GM18867 (cell line): ENCODE results near the gene SPTBN5.

Experiments used
- ATAC-seq: cut with Tn5 transposase; IDR thresholded peaks from one replicate; pipeline ENCODE4 v1.9.1; 2021; ENCODE audit warnings: mild to moderate bottlenecking, moderate library complexity; ENCODE audit not compliant: unreplicated experiment

The SPTBN5 gene

GRCh38 chr15:41885321-41885720, 8.5 kb downstream of the SPTBN5 start:
- no peak for ATAC-seq

DNA sequence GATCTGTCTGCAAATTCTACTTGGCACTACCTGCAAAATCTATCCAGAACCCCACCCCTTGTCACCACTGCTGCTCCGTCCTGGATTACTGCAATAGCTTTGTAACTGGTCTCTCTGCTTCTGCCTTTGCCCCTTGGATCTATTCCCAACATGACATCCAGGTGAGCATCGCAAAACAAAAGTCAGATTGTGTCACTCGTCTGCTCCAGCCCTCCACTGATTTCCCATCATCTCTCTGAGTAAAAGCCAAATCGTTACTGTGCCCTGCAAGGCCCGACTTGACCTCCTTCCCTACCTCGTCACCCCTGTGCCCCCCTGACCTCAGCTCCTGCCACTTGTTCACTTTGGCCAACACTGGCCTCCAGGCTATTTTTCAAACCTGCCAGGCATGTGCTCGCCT, 9.4 kb downstream of the SPTBN5 start:
- ATAC-seq: no peak

DNA sequence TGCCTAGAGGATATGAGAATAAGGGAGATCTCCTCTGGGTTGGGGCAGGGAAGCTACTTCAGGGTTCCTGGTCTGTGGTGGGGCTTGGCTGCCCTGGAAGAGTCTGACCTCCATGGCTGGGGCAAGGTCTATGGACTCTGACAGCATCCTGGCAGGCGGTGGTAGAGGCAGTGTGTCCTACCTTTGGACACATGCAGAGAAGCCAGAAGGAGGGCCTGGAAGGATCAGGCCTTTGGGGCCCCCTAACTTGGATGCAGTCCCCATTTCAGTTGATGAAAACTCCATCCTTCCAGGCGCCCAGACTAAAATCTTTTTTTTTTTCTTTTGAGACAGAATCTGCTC, 10.4 kb downstream of the SPTBN5 start:
- no peak for ATAC-seq

DNA sequence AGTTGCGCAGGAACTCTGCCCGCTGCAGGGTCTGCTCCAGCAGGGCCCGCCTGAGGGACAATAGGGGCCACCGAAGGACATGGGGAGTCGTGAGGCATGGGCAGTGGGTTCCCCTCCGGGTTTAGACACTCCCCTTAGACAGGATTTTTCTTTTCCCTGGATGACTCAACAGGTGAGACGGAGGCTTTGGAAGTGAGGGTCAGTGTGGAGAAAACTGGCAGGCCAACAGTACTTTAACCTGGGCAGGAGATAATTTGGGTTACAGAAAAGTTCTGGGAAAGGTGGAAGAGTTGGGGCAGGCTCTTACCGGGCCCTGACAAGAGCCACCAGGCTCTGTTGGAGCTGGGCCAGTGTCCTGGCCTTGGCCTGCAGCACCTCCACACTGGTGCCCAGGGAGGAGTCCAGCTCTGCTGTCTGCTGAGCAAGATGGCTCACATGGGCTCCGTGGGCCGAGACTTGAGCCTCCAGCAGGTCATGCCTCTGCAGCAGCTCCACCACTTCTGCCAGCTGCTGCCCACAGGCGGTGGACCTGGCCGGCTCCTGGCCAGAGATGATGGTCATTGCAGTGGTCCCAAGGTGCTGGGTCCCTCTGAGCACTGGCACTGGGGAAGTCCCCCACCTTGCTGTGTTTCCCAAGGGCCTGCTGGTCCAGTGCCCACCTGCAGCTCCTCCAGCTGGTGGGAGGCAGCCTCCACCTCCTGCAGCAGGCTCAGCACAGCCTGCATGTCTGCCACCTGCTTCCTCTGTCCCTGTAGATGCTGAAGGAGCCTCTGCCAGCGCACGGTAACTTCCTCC, 11.0 kb downstream of the SPTBN5 start:
- no peak for ATAC-seq

GRCh38 chr15:41881920-41882688, 11.7 kb downstream of the SPTBN5 start:
- no peak for ATAC-seq

GRCh38 chr15:41881550-41881919, 12.3 kb downstream of the SPTBN5 start:
- no peak for ATAC-seq

GRCh38 chr15:41881086-41881485, 12.8 kb downstream of the SPTBN5 start:
- no peak for ATAC-seq

- ATAC-seq: no peak
These were observed 13.5 kb downstream of the SPTBN5 start for GRCh38 chr15:41880156-41880877.

DNA sequence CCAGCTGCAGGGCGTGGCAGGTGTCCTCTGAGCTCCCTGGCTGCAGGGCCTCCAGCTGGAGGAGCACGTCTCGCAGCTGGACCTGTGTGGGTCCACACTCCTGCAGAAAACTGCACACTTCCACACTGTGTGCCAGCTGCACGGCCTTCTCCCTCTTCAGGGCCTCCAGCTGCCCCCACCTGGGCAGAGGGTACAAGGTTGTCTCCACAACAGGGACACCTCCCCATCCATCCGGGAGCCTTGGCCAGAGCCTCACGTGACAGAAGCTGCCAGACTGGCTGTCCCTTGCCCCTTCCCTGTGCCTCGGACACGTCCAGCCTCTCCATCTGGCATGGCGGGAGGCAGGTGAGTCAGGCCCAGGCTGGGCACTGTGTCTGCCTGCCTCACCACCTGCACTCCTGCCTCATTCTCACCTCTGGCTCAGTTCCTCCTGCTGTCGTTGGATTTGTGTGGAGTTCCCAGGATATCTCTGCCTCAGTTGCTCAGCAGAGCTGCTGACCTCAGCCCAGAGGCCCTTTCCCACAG, 14.5 kb downstream of the SPTBN5 start:
- ATAC-seq: no peak

DNA sequence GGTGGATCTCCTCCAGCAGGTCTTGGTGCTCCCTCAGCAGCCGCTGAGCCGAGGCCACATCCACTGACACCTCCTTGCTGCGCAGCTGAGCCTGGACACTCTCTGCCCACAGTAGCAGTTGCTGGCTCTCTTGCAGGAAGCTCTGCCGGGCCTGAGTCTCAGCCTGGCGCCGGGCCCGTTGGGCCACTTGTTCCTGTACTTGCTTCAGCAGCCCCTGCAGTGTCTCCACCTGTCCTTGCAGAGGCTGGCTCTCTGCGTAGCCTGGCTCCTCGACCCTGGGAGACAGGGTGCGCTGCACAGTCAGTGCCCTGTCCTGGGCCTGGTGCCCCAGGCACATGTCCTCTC, 15.5 kb downstream of the SPTBN5 start:
- no peak for ATAC-seq

DNA sequence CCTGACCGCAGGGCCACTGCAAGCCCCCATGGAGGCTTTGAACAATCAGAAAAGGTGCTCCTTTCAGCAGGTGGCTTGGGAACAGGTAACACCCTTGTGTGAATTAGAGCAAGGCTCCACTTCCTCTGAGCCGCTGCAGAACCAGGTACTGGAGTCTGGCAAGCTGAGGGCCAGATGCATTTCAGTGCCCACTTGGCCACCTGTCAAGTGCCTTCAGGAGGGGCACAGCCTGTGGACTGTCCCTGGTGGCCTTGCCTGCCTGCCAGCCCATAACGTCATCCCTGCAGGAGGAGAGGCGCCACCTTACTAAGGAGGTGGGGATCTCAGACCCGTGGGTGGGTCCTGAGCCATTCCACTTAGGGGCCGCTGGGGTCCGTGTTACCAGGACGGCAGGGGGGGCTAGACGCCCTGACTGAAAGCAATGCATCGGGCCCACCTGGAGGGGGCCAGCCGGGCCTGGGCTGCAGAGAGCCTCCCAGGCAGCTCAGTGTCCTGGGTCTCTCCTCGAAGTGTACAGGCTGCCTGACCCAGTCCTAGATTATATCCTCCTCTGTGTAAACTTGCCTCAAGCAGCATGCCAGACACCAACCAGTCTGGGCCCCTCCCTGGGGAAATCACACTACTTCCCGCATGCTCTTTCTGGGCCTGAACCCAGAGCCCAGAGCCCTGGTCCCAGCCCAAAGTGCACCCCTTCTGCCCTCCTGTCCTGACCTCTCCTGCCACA, 16.1 kb downstream of the SPTBN5 start:
- ATAC-seq: no peak

DNA sequence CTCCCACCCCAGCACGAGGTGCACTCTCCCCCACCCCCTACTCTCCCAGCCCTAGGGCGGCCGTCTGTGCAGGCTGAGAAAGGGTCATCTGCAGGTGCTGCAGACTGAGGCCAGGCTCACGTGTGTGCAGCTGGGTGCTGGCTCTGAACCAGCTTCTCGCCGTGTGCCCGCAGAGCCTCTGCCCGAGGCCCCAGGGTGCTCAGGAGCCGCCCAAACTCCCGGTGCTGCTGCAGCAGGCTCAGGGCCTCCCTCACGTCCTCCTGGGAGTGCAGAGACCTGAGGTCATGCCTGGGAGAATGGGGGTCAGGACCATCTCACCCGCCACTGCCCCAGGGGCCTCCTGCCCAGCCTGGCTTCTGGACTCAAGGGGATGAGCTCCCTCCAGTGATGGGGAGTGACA, 17.2 kb downstream of the SPTBN5 start:
- ATAC-seq: no peak

DNA sequence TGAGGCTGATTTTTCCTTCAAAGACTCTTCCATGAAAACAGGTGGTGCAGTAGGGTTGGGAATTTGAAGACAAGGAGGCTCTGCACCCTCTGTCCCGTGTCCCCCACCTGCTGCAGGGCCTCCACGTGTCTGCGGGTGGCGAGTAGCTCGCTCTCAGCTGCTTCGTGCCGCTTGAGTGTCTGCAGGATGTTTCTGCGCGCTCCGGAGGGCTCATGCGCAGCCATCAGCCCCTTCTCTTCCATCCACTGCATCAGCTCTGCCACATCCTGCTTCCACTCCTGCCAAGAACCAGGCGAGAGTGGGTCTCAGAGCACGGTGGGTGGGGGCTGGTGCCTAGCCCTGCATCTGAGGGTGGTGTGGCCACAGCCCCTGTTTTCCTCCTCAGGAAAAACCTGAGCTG, 17.8 kb downstream of the SPTBN5 start:
- ATAC-seq: no peak

GRCh38 chr15:41874736-41875135, 19.1 kb downstream of the SPTBN5 start:
- no peak for ATAC-seq

DNA sequence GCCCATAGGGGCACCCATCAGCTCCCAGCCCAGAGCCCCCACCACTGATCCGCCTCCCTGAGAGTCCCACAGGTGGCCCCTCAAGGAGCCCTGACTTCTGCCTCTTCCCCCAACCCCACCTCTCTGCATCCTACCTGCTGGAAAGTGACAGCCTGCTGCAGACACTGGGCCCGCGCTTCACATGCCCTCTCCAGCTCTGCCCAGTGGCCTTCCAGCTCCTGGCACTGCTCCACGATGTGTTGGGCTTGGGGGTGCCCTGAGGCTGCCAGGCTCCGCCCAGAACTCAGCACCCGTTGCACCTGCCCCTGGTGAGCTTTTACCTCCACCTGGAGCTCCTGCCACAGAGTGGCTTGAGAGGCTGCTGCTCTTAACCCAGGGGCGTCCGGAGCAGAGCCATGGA, 20.1 kb downstream of the SPTBN5 start:
- ATAC-seq: no peak

DNA sequence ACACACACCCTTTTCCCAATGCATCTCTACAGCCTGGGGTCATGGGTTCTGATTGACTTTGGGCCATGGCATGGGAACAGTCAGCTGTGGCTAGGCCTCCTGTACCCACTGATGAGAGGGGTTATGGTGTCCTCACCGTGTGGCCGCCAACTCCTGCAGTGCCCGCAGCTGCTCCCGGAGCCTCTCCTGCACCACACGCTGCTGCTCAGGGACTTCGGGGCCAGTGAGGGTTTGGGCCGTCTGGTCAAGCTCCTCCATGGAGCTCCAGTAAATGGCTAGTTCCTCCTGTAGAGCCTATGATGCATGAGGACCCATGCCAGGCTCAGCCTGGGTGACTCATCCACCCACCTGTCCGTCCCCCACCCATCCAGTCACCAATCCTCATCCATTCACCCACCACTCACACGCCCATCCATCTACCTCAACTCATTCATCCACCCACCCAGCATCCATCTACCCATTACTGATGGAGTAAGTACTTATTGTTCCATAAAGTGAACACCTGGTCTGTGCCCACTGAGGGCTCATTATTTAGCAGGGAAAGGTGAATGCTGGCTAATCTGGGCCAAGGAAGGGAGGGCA, 21.6 kb downstream of the SPTBN5 start:
- no peak for ATAC-seq

DNA sequence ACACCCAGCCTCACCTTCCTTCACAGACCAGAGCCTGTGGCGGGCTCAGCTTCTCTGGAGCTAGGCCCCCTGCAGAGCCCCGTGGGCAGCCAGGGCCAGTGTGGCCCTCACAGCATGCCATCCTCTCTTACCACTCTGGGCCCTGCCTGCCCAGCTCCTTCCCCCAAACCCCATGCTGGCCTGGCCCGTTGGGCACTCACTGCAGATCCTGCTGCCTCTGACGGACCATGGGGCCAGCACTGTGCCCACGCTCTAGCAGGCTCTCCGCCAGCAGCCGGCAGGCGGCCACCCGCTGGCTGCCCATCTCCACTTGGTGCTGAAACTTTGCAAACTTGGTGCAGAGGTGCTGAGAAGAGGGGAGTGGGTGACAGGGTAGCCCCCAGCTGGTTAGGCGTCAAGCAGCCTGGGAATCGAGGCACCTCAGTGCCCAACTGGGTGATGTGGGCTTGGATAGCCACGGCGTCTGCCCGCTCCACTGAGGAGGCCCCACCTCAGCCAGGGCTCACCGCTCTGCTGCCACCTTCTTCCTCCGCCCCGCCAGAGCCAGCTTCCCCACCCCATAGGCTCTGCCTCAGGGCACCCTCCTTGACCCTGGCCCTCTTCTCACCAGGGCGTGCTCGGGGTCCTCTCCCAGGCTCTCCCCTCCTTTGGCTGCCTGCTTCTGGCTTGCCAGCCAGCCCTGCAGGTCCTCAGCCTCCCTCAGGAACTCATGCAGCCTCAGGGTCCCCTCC, 22.5 kb downstream of the SPTBN5 start:
- ATAC-seq: no peak

- no peak for ATAC-seq
These were observed 23.2 kb downstream of the SPTBN5 start for GRCh38 chr15:41870689-41871081.

- no peak for ATAC-seq
These were observed 23.8 kb downstream of the SPTBN5 start for GRCh38 chr15:41869770-41870688.
